ENCODE data around the gene PLXNA3. TPM values are rescaled to one million over a fixed set of nuclear protein-coding genes. Genes with fewer than 3 reads are reported as not detected.

PLXNA3 gene
- total RNA-seq, 3 donors from 2014 or later (not counting 1 experiment from before 2014, with no cell fraction given), result 20.8 to 34.3 (median 32.2) TPM

DNA sequence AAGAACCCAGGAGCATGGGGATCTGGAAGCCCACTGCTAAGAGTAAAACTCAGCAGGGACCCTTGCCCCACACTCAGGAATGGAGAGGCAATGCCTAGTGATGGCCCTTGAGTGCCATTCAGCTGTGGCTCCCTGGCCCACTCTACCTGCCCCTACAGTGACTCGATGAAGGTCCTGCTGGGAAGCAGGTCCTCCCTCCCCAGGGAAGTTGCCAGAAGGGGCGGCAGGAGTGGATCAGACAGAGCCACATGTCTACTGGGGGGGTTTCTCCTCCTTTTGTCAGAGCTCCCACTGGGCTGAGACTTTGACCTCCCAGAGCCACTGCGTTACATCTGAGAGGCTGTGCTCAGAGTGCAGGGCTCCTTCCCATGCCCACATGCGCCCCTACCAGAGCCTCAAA, 31.1 kb downstream of the PLXNA3 start:
- H3K27me3 ChIP-seq (ENCODE audit: control insufficient read depth, insufficient read depth, low read length), result no peaks in the 10 kb centered on the region
- H3K4me1 Mint-ChIP-seq, result peaks cover 15 to 17% of the 10 kb centered on the region in 2 donors
- WGBS (ENCODE audit: insufficient coverage), result 83% methylated on average over 3 of the region's 4 CpGs
- H3K4me1 ChIP-seq (ENCODE audit: control insufficient read depth, insufficient read depth, low read length), result peaks cover 56% of the 10 kb centered on the region
- no peak for DNase-seq
- no peaks in the 10 kb centered on the region for H3K27me3 Mint-ChIP-seq (ENCODE audit: low read depth in 2 of 2)
- H3K27ac ChIP-seq (ENCODE audit: low read length), result no peak overlapping the region
- no peaks in the 10 kb centered on the region for H3K36me3 Mint-ChIP-seq
- H3K9me3 ChIP-seq (ENCODE audit: control insufficient read depth, insufficient read depth, low read length), result no peaks in the 10 kb centered on the region
- TF ChIP-seq, protein P1, sequence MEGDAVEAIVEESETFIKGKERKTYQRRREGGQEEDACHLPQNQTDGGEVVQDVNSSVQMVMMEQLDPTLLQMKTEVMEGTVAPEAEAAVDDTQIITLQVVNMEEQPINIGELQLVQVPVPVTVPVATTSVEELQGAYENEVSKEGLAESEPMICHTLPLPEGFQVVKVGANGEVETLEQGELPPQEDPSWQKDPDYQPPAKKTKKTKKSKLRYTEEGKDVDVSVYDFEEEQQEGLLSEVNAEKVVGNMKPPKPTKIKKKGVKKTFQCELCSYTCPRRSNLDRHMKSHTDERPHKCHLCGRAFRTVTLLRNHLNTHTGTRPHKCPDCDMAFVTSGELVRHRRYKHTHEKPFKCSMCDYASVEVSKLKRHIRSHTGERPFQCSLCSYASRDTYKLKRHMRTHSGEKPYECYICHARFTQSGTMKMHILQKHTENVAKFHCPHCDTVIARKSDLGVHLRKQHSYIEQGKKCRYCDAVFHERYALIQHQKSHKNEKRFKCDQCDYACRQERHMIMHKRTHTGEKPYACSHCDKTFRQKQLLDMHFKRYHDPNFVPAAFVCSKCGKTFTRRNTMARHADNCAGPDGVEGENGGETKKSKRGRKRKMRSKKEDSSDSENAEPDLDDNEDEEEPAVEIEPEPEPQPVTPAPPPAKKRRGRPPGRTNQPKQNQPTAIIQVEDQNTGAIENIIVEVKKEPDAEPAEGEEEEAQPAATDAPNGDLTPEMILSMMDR (IDR thresholded peaks at IDR 0.05), result no peak
- peak overlapping the region; percentile 87 to 93 for H3K27ac Mint-ChIP-seq
- intact Hi-C loops (cut with micrococcal nuclease), result no loop called here
- peaks cover 15% of the 10 kb centered on the region for H3K36me3 ChIP-seq (ENCODE audit: control insufficient read depth, insufficient read depth, low read length)
- no peaks in the 10 kb centered on the region for H3K9me3 Mint-ChIP-seq
- H3K4me3 ChIP-seq (ENCODE audit: low read length), result no peak overlapping the region
- peak overlapping the region; percentile 85 for H3K4me3 Mint-ChIP-seq
- no peak for ATAC-seq

DNA sequence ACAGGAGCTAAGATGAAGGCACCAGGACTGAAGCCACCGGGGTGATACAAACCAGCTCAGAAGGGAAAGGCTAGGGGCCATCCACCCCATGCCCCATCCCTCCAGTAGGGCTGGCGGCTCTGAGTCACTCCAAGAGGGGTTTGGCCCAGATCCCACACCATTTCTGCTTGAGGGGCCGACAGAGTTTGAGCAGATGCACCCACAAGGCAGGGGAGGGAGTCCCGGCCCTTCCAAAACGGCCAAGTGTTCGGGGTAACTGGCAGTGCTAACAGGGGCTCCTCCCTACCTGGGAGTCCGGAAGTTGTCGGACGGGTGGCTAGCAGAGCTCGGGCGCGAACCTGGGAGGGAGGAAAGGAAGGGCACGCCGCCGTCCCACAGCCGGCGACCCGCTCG, 31.9 kb downstream of the PLXNA3 start:
- TF ChIP-seq, protein P1 (IDR thresholded peaks at IDR 0.05), result no peak
- intact Hi-C loops (cut with micrococcal nuclease), result loop anchor here (1.0 kb wide), 1 partner anchor 26 kb away; the partner anchor contains the start of gene FAM3A
- Mint-ChIP-seq H3K36me3 (no peaks in the 10 kb centered on the region), H3K9me3 (no peaks in the 10 kb centered on the region), H3K27ac (peak overlapping the region; percentile 87 to 93), H3K27me3 (ENCODE audit: low read depth in 2 of 2) (no peaks in the 10 kb centered on the region), H3K4me3 (peak overlapping the region; percentile 85), H3K4me1 (peaks cover 15 to 17% of the 10 kb centered on the region in 2 donors)
- Histone ChIP-seq H3K4me1 (ENCODE audit: control insufficient read depth, insufficient read depth, low read length) (peaks cover 48% of the 10 kb centered on the region), H3K27ac (ENCODE audit: low read length) (peak overlapping the region; percentile 81), H3K4me3 (ENCODE audit: low read length) (peak overlapping the region; percentile 63), H3K27me3 (ENCODE audit: control insufficient read depth, insufficient read depth, low read length) (no peaks in the 10 kb centered on the region), H3K36me3 (ENCODE audit: control insufficient read depth, insufficient read depth, low read length) (peaks cover 8% of the 10 kb centered on the region), H3K9me3 (ENCODE audit: control insufficient read depth, insufficient read depth, low read length) (no peaks in the 10 kb centered on the region)
- DNase-seq (peak in 1 of 2 donors; percentile 44), ATAC-seq (peak in 2 of 3 donors; percentile 9 to 16)
- whole genome bisulfite sequencing (ENCODE audit: insufficient coverage), result 0% methylated on average over 18 of the region's 19 CpGs

DNA sequence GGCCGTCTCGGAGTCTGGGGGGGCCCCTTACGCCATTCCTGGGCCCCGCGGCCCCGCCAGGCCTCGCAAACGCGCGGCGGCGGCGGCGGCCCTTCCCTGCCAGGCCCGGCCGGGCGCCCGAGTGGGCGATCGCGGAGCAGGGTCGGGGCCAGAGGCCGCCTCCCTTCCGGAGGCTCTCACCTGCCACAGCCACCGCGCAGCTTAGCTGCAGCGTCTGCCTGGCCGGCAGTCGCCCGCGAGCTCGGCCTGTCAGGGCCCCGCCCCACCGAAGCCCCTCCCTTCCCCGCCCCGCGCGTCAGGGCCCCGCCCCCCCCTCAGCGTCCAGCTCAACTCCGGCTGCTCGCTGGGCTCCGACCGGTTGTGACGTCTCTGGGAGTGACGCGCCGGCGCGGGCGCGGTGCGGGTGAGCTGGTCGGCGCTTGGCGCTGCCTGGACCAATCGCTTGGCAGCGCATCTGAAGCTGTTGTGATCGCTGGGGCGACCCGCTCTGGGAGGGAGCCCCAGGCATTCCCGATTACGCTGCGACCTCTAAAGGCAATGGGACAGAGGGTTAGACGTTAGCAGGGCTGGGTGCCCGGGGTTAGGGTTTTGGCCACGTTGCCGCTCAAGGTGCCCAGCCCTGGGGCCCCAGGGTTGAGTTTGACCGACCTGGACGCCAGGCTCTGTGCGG, 32.5 kb downstream of the PLXNA3 start, which contains the start of gene SLC10A3:
SLC10A3 (minus strand) TSS at position 216 of the 670 bp plus-strand sequence. CDS start 1,689 bp downstream, outside the sequence.
- Histone ChIP-seq H3K27me3 (ENCODE audit: control insufficient read depth, insufficient read depth, low read length) (no peaks in the 10 kb centered on the region), H3K4me1 (ENCODE audit: control insufficient read depth, insufficient read depth, low read length) (peaks cover 43% of the 10 kb centered on the region), H3K36me3 (ENCODE audit: control insufficient read depth, insufficient read depth, low read length) (peaks cover 3% of the 10 kb centered on the region), H3K4me3 (ENCODE audit: low read length) (peak within 1 kb of the TSS; percentile 63), H3K9me3 (ENCODE audit: control insufficient read depth, insufficient read depth, low read length) (no peaks in the 10 kb centered on the region), H3K27ac (ENCODE audit: low read length) (peak within 1 kb of the TSS; percentile 88)
- under 1% methylated on average over 66 of the region's 71 CpGs for WGBS (ENCODE audit: insufficient coverage)
- peak; percentile 81 to 92 for DNase-seq
- H3K9me3 Mint-ChIP-seq, result no peaks in the 10 kb centered on the region
- H3K4me1 Mint-ChIP-seq, result peaks cover 15 to 17% of the 10 kb centered on the region in 2 donors
- no peaks in the 10 kb centered on the region for H3K36me3 Mint-ChIP-seq
- intact Hi-C loops (cut with micrococcal nuclease), result loop anchor here (1.0 kb wide), 1 partner anchor 26 kb away; the partner anchor contains the start of gene FAM3A
- peak; percentile 86 to 94 (median 86) for ATAC-seq
- peak within 1 kb of the TSS; percentile 88 to 93 for H3K27ac Mint-ChIP-seq
- TF ChIP-seq, protein P1 (IDR thresholded peaks at IDR 0.05), result no peak
- H3K27me3 Mint-ChIP-seq (ENCODE audit: low read depth in 2 of 2), result no peaks in the 10 kb centered on the region
- H3K4me3 Mint-ChIP-seq, result peak within 1 kb of the TSS; percentile 90
